HepG2 (cell line): ENCODE data around the gene NABP2. TPM values are rescaled to one million over a fixed set of nuclear protein-coding genes. Genes with fewer than 3 reads are reported as not detected.

Source experiments
- ATAC-seq: fragments of 200-7000 bp; cut with Tn5 transposase; 3 replicates; pipeline ENCODE4 v1.9.1; 2020; ENCODE audit warnings: mild to moderate bottlenecking, moderate library complexity
- BruUV-seq: library from RNA; stranded (reverse); fragments of 400-500 nt; replicated peaks from 2 replicates; lab custom pipeline; 2021; lab: Mats Ljungman, UMichigan
- CTCF ChIA-PET: fragments of 300-600 bp; formaldehyde crosslinking; extraction: SDS; loops from one replicate; lab custom pipeline; 2021; ENCODE audit warnings: low total read pairs, inconsistent platforms, low intra/inter-chr PET ratio; lab: Yijun Ruan, JAX
- POLR2A ChIA-PET: fragments of 350-600 bp; sonication (Branson Sonifier 250); formaldehyde crosslinking; loops from one replicate; lab custom pipeline; 2020; ENCODE audit warnings: antibody characterized with exemption, inconsistent platforms; lab: Yijun Ruan, JAX
- DNase-seq: peaks from one replicate; pipeline ENCODE4 v3.0.0-alpha.2; 2015; ENCODE audit warnings: low spot score
- FAIRE-seq: peaks from 3 replicates; lab custom pipeline; 2011; peaks lifted over from hg19 to GRCh38; lab: Jason Lieb, UNC
- H2AFZ ChIP-seq: one replicate; pipeline ENCODE4 v1.6.1; 2011; ENCODE audit warnings: low read length, inconsistent platforms
- H3K27ac ChIP-seq: fragments of 300-600 bp; 3 replicates; pipeline ENCODE4 v1.8.0; 2011; ENCODE audit warnings: mixed run types, mild to moderate bottlenecking, mixed read lengths, low read length, inconsistent platforms; ENCODE audit not compliant: insufficient read depth; ENCODE audit errors: extremely low read length
- H3K27me3 ChIP-seq, 2 experiments: fragments of 200-600 bp in 1 of 2; 2 replicates in 1 of 2; 3 replicates in 1 of 2; pipeline versions ENCODE4 v1.6.0 to v1.8.0; 2011; ENCODE audit warnings: low read length in 2 of 2, mild to moderate bottlenecking in 2 of 2, moderate library complexity in 2 of 2, inconsistent platforms in 1 of 2; ENCODE audit not compliant: insufficient read depth in 2 of 2, control insufficient read depth in 1 of 2
- H3K36me3 ChIP-seq, 2 experiments: fragments of 200-600 bp in 1 of 2; replicated peaks in 1 of 2; 2 replicates in 1 of 2; 3 replicates in 1 of 2; pipeline versions ENCODE4 v1.5.1 to v1.8.0; 2011; ENCODE audit warnings: low read length in 2 of 2, inconsistent platforms in 1 of 2; ENCODE audit not compliant: insufficient read depth in 2 of 2, control insufficient read depth in 1 of 2
- H3K4me1 ChIP-seq: 2 replicates; pipeline ENCODE4 v1.5.1; 2012; ENCODE audit warnings: low read length, inconsistent platforms; ENCODE audit not compliant: insufficient read depth
- H3K4me2 ChIP-seq: 2 replicates; pipeline ENCODE4 v1.6.0; 2011; ENCODE audit warnings: low read depth, low read length, inconsistent platforms
- H3K4me3 ChIP-seq, 3 experiments: fragments of 200-600 bp in 1 of 3; sonication (generic), shearing (Covaris generic) in 1 of 3; replicated peaks in 1 of 3; 2 replicates each; pipeline ENCODE4 v1.5.1; 2011 to 2016; ENCODE audit warnings: low read length in 3 of 3, inconsistent platforms in 2 of 3, low read depth in 2 of 3, mild to moderate bottlenecking in 2 of 3, control low read depth in 1 of 3, mixed read lengths in 1 of 3; ENCODE audit not compliant: insufficient read depth in 1 of 3
- H3K79me2 ChIP-seq: one replicate; pipeline ENCODE4 v1.6.1; 2011; ENCODE audit warnings: low read length, inconsistent platforms; ENCODE audit not compliant: insufficient read depth
- H3K9ac ChIP-seq: 2 replicates; pipeline ENCODE4 v1.6.0; 2011; ENCODE audit warnings: mild to moderate bottlenecking, low read depth, low read length, inconsistent platforms; ENCODE audit not compliant: insufficient read depth
- H3K9me3 ChIP-seq: 2 replicates; pipeline ENCODE4 v1.5.1; 2012; ENCODE audit warnings: mild to moderate bottlenecking, low read length
- H4K20me1 ChIP-seq: 2 replicates; pipeline ENCODE4 v1.6.0; 2011; ENCODE audit warnings: inconsistent platforms, mild to moderate bottlenecking, low read length, moderate library complexity; ENCODE audit not compliant: insufficient read depth
- FOXO1 ChIP-seq: sonication (generic); formaldehyde crosslinking; IDR thresholded peaks from 2 replicates; pipeline ENCODE4 v1.4.0; 2020; ENCODE audit warnings: missing genetic modification reagents
- HNF1A ChIP-seq, 2 experiments: sonication (generic) in 1 of 2; formaldehyde crosslinking in 1 of 2; IDR thresholded peaks; 2 replicates each; pipeline versions ENCODE4 v1.4.0 to v1.6.1; 2016 to 2020; ENCODE audit warnings: borderline replicate concordance in 1 of 2, low read depth in 1 of 2, mild to moderate bottlenecking in 1 of 2, missing genetic modification reagents in 1 of 2
- MED1 ChIP-seq: sonication (generic); formaldehyde crosslinking; IDR thresholded peaks from 2 replicates; pipeline ENCODE4 v1.4.0; 2020; ENCODE audit warnings: missing genetic modification reagents
- MXD3 ChIP-seq: IDR thresholded peaks from 2 replicates; pipeline ENCODE4 v1.6.1; 2016; ENCODE audit warnings: mild to moderate bottlenecking, missing biosample characterization, missing genetic modification reagents
- NFIB ChIP-seq: sonication (generic); formaldehyde crosslinking; IDR thresholded peaks from 2 replicates; pipeline ENCODE4 v1.9.0; 2021; ENCODE audit warnings: missing genetic modification reagents, mild to moderate bottlenecking, borderline replicate concordance
- NRL ChIP-seq: sonication (generic); formaldehyde crosslinking; IDR thresholded peaks from 2 replicates; pipeline ENCODE4 v1.5.0; 2020; ENCODE audit warnings: missing genetic modification reagents, mild to moderate bottlenecking, moderate library complexity, borderline replicate concordance
- PHF8 ChIP-seq: sonication (generic); formaldehyde crosslinking; IDR thresholded peaks from 2 replicates; pipeline ENCODE4 v1.5.0; 2020; ENCODE audit warnings: missing genetic modification reagents
- SMAD3 ChIP-seq: sonication (generic); formaldehyde crosslinking; IDR thresholded peaks from 2 replicates; pipeline ENCODE4 v1.4.0; 2020; ENCODE audit warnings: missing genetic modification reagents
- XBP1 ChIP-seq: sonication (generic); formaldehyde crosslinking; IDR thresholded peaks from 2 replicates; pipeline ENCODE4 v1.5.0; 2020; ENCODE audit warnings: missing genetic modification reagents
- ZFX ChIP-seq: sonication (generic); formaldehyde crosslinking; IDR thresholded peaks from 2 replicates; pipeline ENCODE4 v1.4.0; 2020; ENCODE audit warnings: mild to moderate bottlenecking, low read depth, missing genetic modification reagents, moderate library complexity
- ZKSCAN1 ChIP-seq: fragments of 150-350 bp; IDR thresholded peaks from 2 replicates; pipeline ENCODE4 v1.6.1; 2014; ENCODE audit warnings: low read length
- ZNF160 ChIP-seq: sonication (generic); formaldehyde crosslinking; IDR thresholded peaks from 2 replicates; pipeline ENCODE4 v1.8.0; 2022; ENCODE audit warnings: mild to moderate bottlenecking, inconsistent platforms, missing genetic modification reagents
- ZNF30 ChIP-seq: sonication (generic); formaldehyde crosslinking; IDR thresholded peaks from 2 replicates; pipeline ENCODE4 v1.5.0; 2020; ENCODE audit warnings: mild to moderate bottlenecking, missing genetic modification reagents
- ZNF326 ChIP-seq: sonication (generic); formaldehyde crosslinking; IDR thresholded peaks from 2 replicates; pipeline ENCODE4 v1.4.0; 2020; ENCODE audit warnings: missing genetic modification reagents, borderline replicate concordance
- ZNF333 ChIP-seq: sonication (generic); formaldehyde crosslinking; IDR thresholded peaks from 2 replicates; pipeline ENCODE4 v1.4.0; 2020; ENCODE audit warnings: mild to moderate bottlenecking, missing genetic modification reagents, borderline replicate concordance
- ZNF639 ChIP-seq: conservative IDR thresholded peaks from 2 replicates; pipeline ENCODE4 v1.6.1; 2018; ENCODE audit warnings: missing genetic modification reagents
- ZNF777 ChIP-seq: sonication (generic); formaldehyde crosslinking; IDR thresholded peaks from 2 replicates; pipeline ENCODE4 v1.4.0; 2020; ENCODE audit warnings: missing genetic modification reagents
- WGBS: methylation state at CpG from one replicate; pipeline ENCODE4 v1.1.6; 2017; ENCODE audit warnings: low lambda C conversion rate; 5-methylcytosine and 5-hydroxymethylcytosine counted together
- in situ Hi-C: cut with HindIII; loops from 2 replicates; pipeline ENCODE4 v1.10.0; 2017; ENCODE audit warnings: low pct_unique_long_range_greater_than_20kb; ENCODE audit not compliant: extremely low pct_ligation_motif_present
- intact Hi-C: fragments of 100-400 bp; cut with micrococcal nuclease; formaldehyde crosslinking; loops from one replicate; pipeline ENCODE4 v1.10.0; 2022; ENCODE audit not compliant: unreplicated experiment
- polyA plus RNA-seq, 8 experiments: library from polyadenylated mRNA; depleted of rRNA in 3 of 8; stranded (reverse) in 7 of 8; unstranded in 1 of 8; fragments of >200 nt; fragmentation: Illumina TruSeq in 4 of 8; extraction: Trizol in 4 of 8; gene quantifications; 2 replicates each; pipeline versions ENCODE4 v1.2.1 to v1.2.3, GENCODE V29; 2011 to 2016; ENCODE audit warnings: low read depth in 4 of 8, missing spikeins in 1 of 8, mixed read lengths in 1 of 8; ENCODE audit not compliant: insufficient read depth in 1 of 8
- total RNA-seq, 5 experiments: library from RNA; depleted of rRNA; stranded (reverse); fragments of >200 nt; fragmentation: Illumina TruSeq; extraction: Trizol; gene quantifications; 2 replicates each; pipeline ENCODE4 v1.2.3, GENCODE V29; 2016; ENCODE audit warnings: low read depth in 1 of 5

Gene NABP2
- total and polyA plus RNA-seq, 2 of the 13 experiments (the other 11 are each of a cell fraction or from before 2014, with no cell fraction given) = 33.2 to 35.5 TPM

- no peaks in the 10 kb centered on the region; a peak in 1 of 5 replicates for H3K27me3 ChIP-seq
- peak within 1 kb of the TSS; percentile 76 for H3K9ac ChIP-seq
- DNase-seq (peak; percentile 73), ATAC-seq (peak; percentile 86), FAIRE-seq (no peak)
- peaks cover 19% of the 10 kb centered on the region for H3K79me2 ChIP-seq
- peak within 1 kb of the TSS; percentile 74 for H3K27ac ChIP-seq
- H3K4me3 ChIP-seq = peak within 1 kb of the TSS; percentile 76 to 94 (median 93)
- H3K36me3 ChIP-seq = peaks cover 2 to 16% of the 10 kb centered on the region in 2 experiments; a peak in 2 of 5 replicates
- 2% methylated on average over 33 of the region's 93 CpGs for WGBS
- H3K9me3 ChIP-seq = no peaks in the 10 kb centered on the region
- intact Hi-C loops = loop anchor here (1.0 to 2.0 kb wide), 2 partner anchors 63 to 70 kb away; no protein-coding TSS in a partner anchor
- in situ Hi-C loops = loop anchor here (5.0 kb wide), 1 partner anchor 62 kb away; the partner anchor contains the start of gene ESYT1
- CTCF ChIA-PET = interaction anchor here (0.8 to 2.7 kb wide), 7 partner anchors 31 to 450 kb away, joined by 3 to 49 read pairs (median 3); partner anchors contain the start of genes ERBB3, ESYT1, MYL6 and MYL6B
- peak within 1 kb of the TSS; percentile 56 for H2AFZ ChIP-seq
- H3K4me1 ChIP-seq = peaks cover 34% of the 10 kb centered on the region
- BruUV-seq = no TSS peak
- POLR2A ChIA-PET = interaction anchor here (0.8 to 3.6 kb wide), 19 partner anchors 9 to 299 kb away, joined by 3 to 48 read pairs (median 6); partner anchors contain the start of genes CNPY2, ESYT1, GLS2 and MYL6
- H3K4me2 ChIP-seq = peak within 1 kb of the TSS; percentile 86
- H4K20me1 ChIP-seq = no peaks in the 10 kb centered on the region
- TF ChIP-seq NRL (CRISPR knock-in tag) (0 out of 2 replicates have a peak, but pooled peaks have one; percentile 28), ZNF326 (CRISPR knock-in tag) (no peak), ZNF160 (CRISPR knock-in tag) (peak; percentile 56; the same call in 1 of the 2 replicates), ZNF639 (CRISPR knock-in tag) (peak; percentile 71; the same call in 1 of the 2 replicates), PHF8 (peak; percentile 16; the same call in 1 of the 2 replicates), MED1 (CRISPR knock-in tag) (peak; percentile 35; the same call in 1 of the 2 replicates), ZFX (CRISPR knock-in tag) (peak; percentile 40), HNF1A (IDR thresholded peaks at IDR 0.05; ENCODE audit: low read depth) (no peak), HNF1A (CRISPR knock-in tag; IDR thresholded peaks at IDR 0.05; ENCODE audit: borderline replicate concordance) (no peak), MXD3 (CRISPR knock-in tag) (0 out of 2 replicates have a peak, but pooled peaks have one; percentile 24), ZNF333 (0 out of 2 replicates have a peak, but pooled peaks have one; percentile 75), NFIB (CRISPR knock-in tag) (no peak), XBP1 (CRISPR knock-in tag) (no peak), ZNF30 (CRISPR knock-in tag) (no peak), FOXO1 (peak; percentile 26; the same call in 1 of the 2 replicates), ZKSCAN1 (peak; percentile 45; the same call in 1 of the 2 replicates), SMAD3 (CRISPR knock-in tag) (no peak), ZNF777 (peak; percentile 11)
Measured at GRCh38 chr12:56189099-56189917, 34.8 kb upstream of the NABP2 start, which contains the start of gene SMARCC2. TSS of gene SMARCC2 (minus strand) at chr12:56189483. CDS start at chr12:56189461, 22 bp downstream.
